Measurements from ENCODE around the gene FLAD1.

GRCh38 chr1:154961207-154962155, 21.7 kb upstream of the FLAD1 start, which contains the start of gene PYGO2:
- TF ChIP-seq EZH2phosphoT487 (IDR thresholded peaks at IDR 0.05; ENCODE audit: borderline replicate concordance) (no peak), CTCF (conservative IDR thresholded peaks at IDR 0.05; ENCODE audit: low read length) (peak; percentile 66)
